HTERT RPE-1 (cell line): Measurements from ENCODE around the gene DOHH.
"Not testable (repeated sequence)": the region's sequence is repeated elsewhere in the genome, so short reads cannot be mapped to it uniquely, and the experiment has no call there.

Experiments
- in situ Hi-C: fragments of 300-500 bp; cut with MboI; formaldehyde crosslinking; loops from 4 replicates; pipeline ENCODE4 v1.14.3; 2020; ENCODE audit warnings: low sequenced_read_pairs

DOHH gene

DNA sequence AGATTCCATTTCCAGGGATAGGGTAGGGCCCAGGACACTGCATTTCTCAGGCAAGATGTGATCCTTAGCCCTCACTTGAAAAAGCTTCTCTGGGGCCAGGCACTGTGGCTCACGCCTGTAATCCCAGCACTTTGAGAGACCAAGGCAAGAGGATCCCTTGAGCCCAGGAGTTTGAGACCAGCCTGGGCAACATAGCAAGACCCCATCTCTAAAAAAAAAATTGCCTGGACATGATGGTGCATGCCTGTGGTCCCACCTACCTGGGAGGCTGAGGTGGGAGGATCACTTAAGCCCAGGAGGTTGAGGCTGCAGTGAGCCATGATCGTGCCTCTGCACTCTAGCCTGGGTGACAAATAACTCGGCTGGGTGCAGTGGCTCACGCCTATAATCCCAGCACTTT lies 53.8 kb downstream of the DOHH start:
- in situ Hi-C loops = not testable (repeated sequence)

DNA sequence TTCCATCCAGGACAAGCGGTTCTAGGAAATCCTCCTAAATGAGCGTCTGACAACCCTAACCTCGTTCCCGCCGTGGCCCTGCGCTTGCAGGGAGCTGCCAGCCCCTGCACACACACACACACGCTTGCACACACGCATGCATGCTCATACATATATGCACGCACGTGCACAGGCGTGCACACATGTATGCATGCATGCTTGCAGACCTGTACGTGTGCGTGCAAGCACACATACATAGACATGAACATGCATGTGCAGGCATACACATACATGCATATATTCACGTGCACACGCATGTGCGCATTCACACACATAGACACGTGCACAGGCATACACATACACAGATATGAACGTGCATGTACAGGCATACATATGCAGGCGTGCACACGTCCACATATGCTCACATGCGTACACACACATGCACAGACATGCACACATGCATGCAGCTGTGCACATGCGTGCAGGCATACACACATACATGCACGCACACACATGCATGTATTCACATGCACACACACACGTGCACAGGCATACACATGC lies 55.7 kb downstream of the DOHH start:
- in situ Hi-C loops = no loop called here

DNA sequence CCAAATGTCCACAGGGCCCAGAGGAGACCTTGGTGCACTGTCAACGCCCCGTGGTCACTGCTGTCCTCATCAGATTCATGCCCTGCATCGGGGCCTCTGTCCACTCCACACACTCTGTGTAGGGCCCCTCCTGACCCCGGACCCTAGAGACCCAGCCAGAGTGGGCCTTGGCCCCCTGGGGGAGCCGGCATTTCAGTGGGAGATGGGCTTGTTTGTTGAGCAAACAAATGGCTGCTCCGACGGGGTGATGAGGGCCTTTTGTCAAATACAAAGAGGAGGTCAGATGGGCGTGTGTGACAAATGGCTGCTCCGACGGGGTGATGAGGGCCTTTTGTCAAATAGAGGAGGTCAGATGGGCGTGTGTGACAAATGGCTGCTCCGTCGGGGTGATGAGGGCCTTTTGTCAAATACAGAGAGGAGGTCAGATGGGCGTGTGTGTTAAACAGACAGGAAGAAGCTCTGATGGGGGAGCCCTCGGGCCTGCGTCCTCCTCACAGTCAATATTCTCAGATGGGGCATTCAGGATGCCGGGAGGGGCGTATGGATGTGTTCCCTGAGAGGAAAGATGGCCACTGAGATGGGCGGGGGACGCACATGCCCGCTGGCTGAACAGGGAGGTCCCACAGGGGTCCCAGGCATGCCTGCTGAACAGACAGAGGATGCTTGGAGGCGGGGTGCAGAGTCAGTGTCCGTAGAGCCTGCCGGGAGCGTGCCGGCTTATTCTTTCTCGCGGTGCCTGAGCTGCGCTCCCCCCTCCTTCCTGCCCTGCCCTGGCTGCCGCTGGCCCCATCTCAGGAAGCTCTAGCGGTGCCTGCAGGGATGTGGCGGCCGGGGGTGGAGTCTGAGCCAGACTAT lies 56.4 kb downstream of the DOHH start:
- in situ Hi-C loops = no loop called here

DNA sequence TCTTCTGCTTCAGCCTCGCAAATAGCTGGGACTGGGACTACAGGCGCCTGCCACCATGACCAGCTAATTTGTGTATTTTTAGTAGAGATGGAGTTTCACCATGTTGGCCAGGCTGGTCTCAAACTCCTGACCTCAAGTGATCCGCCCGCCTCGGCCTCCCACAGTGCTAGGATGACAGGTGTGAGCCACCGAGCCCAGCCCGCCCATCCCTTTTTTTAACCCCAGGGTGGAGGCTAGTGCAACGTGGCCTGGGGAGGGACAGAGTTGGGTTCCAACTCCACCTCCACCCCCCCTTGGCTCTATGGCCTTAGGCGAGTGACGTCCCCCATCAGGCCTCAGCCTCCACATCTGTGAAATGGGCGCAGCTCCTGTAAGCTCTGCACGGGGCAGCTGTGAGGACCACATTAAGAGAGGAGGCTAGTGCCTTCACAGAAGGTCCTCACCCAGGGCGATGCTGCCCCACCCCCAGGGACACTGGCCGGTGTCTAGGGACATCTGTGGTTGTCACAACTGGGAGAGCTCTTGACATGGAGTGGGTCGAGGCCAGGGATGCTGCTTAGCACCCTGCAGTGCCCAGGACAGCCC lies 57.9 kb downstream of the DOHH start:
- in situ Hi-C loops = no loop called here

DNA sequence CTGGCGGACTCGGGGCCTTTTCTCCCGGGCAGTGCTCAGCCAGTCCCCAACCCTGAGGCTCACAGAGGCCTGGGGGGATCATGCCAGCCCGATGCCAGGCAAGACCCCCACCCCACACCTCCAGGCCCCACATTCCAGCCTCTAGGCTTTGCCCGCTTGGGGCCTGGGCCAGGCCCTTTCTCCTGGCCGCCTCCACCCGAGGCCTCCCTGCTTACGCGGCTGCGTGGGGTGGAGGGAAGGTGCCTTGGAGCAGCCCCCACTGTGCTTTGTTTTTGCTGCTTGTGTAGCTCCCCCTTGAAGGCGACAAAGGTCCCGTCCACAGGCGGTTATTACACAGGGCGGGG lies 58.5 kb downstream of the DOHH start:
- in situ Hi-C loops = no loop called here

DNA sequence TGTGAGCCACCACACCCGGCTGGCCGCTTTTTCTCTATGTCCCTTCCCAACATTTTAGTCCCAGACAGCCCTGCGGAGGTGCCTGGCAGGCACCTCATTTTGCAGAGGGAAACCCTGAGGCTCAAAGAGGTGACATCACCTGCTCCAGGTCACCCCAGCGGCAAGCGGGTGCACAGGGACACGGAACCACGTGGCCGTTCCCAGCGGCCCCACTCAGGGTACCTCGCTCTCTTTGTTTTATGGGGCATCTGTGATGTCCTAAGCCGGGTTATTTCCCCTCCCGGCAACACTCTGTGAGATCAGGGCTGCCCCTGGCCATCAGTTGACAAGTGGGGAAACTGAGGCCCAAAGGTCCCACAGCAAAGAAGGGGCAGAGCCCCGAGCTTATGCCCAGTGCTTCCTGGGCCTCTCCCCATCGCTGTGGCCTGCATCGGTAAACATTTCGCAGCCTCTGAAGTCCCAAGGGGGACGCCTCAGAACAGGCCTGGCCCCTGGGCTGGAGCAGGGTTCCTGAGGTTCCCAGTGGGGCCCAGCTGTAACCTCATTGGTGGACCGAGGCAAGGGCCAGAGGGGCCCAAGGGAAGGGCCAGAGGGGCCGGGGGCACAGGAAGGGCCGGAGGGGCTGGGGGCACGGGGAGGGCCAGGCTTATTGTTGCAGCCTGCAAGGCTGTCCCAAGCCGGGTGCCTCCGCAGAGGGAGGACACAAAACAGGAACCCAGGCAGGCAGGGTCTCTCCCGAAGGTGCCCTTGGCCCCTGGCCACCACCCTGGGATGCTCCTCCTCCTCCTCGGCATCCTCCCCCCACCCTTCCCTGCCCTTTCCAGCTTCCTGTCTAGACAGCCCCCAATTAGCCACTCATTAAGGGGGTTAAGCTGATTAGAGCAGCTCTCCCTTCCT lies 59.1 kb downstream of the DOHH start:
- in situ Hi-C loops = no loop called here
